ENCODE results near the gene KCNJ14. TPM values are rescaled to one million over a fixed set of nuclear protein-coding genes. Genes with fewer than 3 reads are reported as not detected.

KCNJ14 gene
- polyA plus RNA-seq, 1 of the 3 experiments (the other 2 are of a cell fraction), result 1.2 TPM

DNA sequence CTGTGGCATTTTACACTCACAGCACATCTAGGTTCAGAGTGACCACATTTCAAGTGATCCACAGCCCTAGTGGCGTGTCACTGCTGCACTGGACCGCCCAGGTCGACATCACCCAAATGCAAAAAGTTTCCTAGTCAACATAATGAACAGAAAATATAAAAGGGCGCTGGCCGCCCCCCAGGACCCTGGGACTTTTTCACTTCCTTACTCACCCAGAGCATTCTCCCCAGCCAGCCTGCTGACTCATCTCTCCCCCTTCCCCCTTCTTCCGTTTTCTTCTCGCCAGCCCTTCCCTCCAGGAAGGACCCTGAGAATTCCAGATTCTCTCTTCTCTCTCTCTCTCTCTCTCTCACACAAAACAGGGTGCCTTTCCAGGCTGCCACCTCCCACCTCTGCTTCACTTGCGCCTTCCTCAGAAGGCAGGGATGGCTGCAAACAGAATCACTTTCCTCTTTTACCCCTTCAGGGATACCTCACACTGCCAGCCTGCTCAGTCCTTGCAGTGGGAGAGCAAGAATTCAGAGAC, 30.6 kb upstream of the KCNJ14 start:
- ChIA-PET CTCF (no interaction called here), POLR2A (no interaction called here)
- Histone ChIP-seq H3K27me3 (ENCODE audit: insufficient read depth) (no peaks in the 10 kb centered on the region), H3K9me3 (no peaks in the 10 kb centered on the region), H3K79me2 (ENCODE audit: insufficient read depth) (no peaks in the 10 kb centered on the region), H3K9ac (peak overlapping the region; percentile 56; the same call in 1 of the 2 replicates), H3K27ac (ENCODE audit: low read depth in 2 of 2, low read length in 1 of 2) (peak overlapping the region; percentile 39 to 88; a peak in 3 of 4 replicates), H3K4me1 (ENCODE audit: control insufficient read depth in 1 of 2, insufficient read depth in 2 of 2, low read depth in 1 of 2, low read length in 1 of 2) (peaks cover 0 to 4% of the 10 kb centered on the region in 2 experiments; a peak in 1 of 4 replicates), H4K20me1 (ENCODE audit: insufficient read depth) (no peaks in the 10 kb centered on the region), H3F3A (replicated peaks; ENCODE audit: insufficient read depth) (peaks cover 18% of the 10 kb centered on the region), H2AFZ (ENCODE audit: low read depth) (peak overlapping the region; percentile 97; the same call in 1 of the 2 replicates), H3K4me2 (peak overlapping the region; percentile 59), H3K9me2 (no peaks in the 10 kb centered on the region), H3K4me3 (ENCODE audit: low read depth in 2 of 2, low read length in 1 of 2) (peak overlapping the region in 1 of 2 experiments; percentile 14; a peak in 1 of 4 replicates), H3K36me3 (replicated peaks in 1 of 2; ENCODE audit: control insufficient read depth in 1 of 2, insufficient read depth in 2 of 2, low read length in 1 of 2) (no peaks in the 10 kb centered on the region)
- DNase-seq, result no peak
- 28% methylated on average over 8 of the region's 8 CpGs for WGBS (ENCODE audit: low lambda C conversion rate)
- TF ChIP-seq FOSL2 (IDR thresholded peaks at IDR 0.05; ENCODE audit: borderline replicate concordance, low read depth), result peak; percentile 90
- TF ChIP-seq GATA2 (CRISPR knock-in tag; IDR thresholded peaks at IDR 0.05), result no peak
- peak; percentile 35; the same call in 1 of the 2 replicates for TF ChIP-seq TAF1 (IDR thresholded peaks at IDR 0.05; ENCODE audit: borderline replicate concordance, low read depth, low read length)
- TF ChIP-seq, protein P1, sequence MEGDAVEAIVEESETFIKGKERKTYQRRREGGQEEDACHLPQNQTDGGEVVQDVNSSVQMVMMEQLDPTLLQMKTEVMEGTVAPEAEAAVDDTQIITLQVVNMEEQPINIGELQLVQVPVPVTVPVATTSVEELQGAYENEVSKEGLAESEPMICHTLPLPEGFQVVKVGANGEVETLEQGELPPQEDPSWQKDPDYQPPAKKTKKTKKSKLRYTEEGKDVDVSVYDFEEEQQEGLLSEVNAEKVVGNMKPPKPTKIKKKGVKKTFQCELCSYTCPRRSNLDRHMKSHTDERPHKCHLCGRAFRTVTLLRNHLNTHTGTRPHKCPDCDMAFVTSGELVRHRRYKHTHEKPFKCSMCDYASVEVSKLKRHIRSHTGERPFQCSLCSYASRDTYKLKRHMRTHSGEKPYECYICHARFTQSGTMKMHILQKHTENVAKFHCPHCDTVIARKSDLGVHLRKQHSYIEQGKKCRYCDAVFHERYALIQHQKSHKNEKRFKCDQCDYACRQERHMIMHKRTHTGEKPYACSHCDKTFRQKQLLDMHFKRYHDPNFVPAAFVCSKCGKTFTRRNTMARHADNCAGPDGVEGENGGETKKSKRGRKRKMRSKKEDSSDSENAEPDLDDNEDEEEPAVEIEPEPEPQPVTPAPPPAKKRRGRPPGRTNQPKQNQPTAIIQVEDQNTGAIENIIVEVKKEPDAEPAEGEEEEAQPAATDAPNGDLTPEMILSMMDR (IDR thresholded peaks at IDR 0.05), result 0 out of 2 replicates have a peak, but pooled peaks have one; percentile 13
- TF ChIP-seq GABPA (IDR thresholded peaks at IDR 0.05; ENCODE audit: low read depth), result no peak
- TF ChIP-seq RFX5 (IDR thresholded peaks at IDR 0.05; ENCODE audit: low read length), result no peak
- no peak for TF ChIP-seq REST (IDR thresholded peaks at IDR 0.05; ENCODE audit: low read depth, low read length)
- peak; percentile 25; the same call in 1 of the 2 replicates for TF ChIP-seq POLR2AphosphoS5 (IDR thresholded peaks at IDR 0.05; ENCODE audit: low read depth, low read length)
- TF ChIP-seq JUND (IDR thresholded peaks at IDR 0.05), result no peak; the same call in 1 of the 2 replicates
- no peak for TF ChIP-seq RCOR1 (IDR thresholded peaks at IDR 0.05; ENCODE audit: low read length)
- no peak for TF ChIP-seq IRF3 (IDR thresholded peaks at IDR 0.05; ENCODE audit: low read depth, low read length)
- no peak for TF ChIP-seq TEAD4 (IDR thresholded peaks at IDR 0.05; ENCODE audit: borderline replicate concordance, insufficient read depth)
- TF ChIP-seq, protein P2, sequence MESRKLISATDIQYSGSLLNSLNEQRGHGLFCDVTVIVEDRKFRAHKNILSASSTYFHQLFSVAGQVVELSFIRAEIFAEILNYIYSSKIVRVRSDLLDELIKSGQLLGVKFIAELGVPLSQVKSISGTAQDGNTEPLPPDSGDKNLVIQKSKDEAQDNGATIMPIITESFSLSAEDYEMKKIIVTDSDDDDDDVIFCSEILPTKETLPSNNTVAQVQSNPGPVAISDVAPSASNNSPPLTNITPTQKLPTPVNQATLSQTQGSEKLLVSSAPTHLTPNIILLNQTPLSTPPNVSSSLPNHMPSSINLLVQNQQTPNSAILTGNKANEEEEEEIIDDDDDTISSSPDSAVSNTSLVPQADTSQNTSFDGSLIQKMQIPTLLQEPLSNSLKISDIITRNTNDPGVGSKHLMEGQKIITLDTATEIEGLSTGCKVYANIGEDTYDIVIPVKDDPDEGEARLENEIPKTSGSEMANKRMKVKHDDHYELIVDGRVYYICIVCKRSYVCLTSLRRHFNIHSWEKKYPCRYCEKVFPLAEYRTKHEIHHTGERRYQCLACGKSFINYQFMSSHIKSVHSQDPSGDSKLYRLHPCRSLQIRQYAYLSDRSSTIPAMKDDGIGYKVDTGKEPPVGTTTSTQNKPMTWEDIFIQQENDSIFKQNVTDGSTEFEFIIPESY (IDR thresholded peaks at IDR 0.05; ENCODE audit: borderline replicate concordance, low read depth), result no peak
- TF ChIP-seq MAX (IDR thresholded peaks at IDR 0.05; ENCODE audit: low read depth), result peak; percentile 40; the same call in 1 of the 2 replicates
- TF ChIP-seq MXI1 (IDR thresholded peaks at IDR 0.05; ENCODE audit: low read depth, low read length), result no peak
- peak in 1 of 2 experiments; percentile 43; a peak in 1 of 4 replicates for TF ChIP-seq EP300 (IDR thresholded peaks at IDR 0.05; ENCODE audit: borderline replicate concordance in 1 of 2, low read depth in 1 of 2, low read length in 1 of 2)
- TF ChIP-seq TCF12 (IDR thresholded peaks at IDR 0.05), result peak; percentile 54; the same call in 1 of the 2 replicates
- TF ChIP-seq RXRA (IDR thresholded peaks at IDR 0.05; ENCODE audit: borderline replicate concordance, low read depth), result no peak
- peak; percentile 67 for TF ChIP-seq ELF1 (IDR thresholded peaks at IDR 0.05)
- no peak for TF ChIP-seq NRF1 (IDR thresholded peaks at IDR 0.05; ENCODE audit: low read depth, low read length)
- TF ChIP-seq FOXJ3 (CRISPR knock-in tag; IDR thresholded peaks at IDR 0.05), result no peak
- no peak for TF ChIP-seq FOXM1 (IDR thresholded peaks at IDR 0.05; ENCODE audit: low read depth)
- TF ChIP-seq MEF2A (IDR thresholded peaks at IDR 0.05; ENCODE audit: borderline replicate concordance, low read depth), result no peak

Data from SK-N-SH (cell line).